Fibroblast of skin of left quadriceps (primary cell): Measurements from ENCODE around the gene EXOC2.

Source experiments
- DNase-seq, 2 experiments: peaks; one replicate each; pipeline ENCODE4 v3.0.0-alpha.2; 2013; ENCODE audit warnings: low read depth in 2 of 2

Gene EXOC2

GRCh38 chr6:466564-466963 lies 226.4 kb downstream of the EXOC2 start:
- DNase-seq: no peak

GRCh38 chr6:465531-466348 lies 227.2 kb downstream of the EXOC2 start:
- DNase-seq: no peak

GRCh38 chr6:456887-457286 lies 236.1 kb downstream of the EXOC2 start:
- no peak for DNase-seq

GRCh38 chr6:456358-456867 lies 236.5 kb downstream of the EXOC2 start:
- no peak for DNase-seq

GRCh38 chr6:455835-456234 lies 237.1 kb downstream of the EXOC2 start:
- DNase-seq: no peak

GRCh38 chr6:455006-455585 lies 237.8 kb downstream of the EXOC2 start:
- DNase-seq: no peak

GRCh38 chr6:454148-454991 lies 238.6 kb downstream of the EXOC2 start:
- DNase-seq: no peak

GRCh38 chr6:453152-453551 lies 239.8 kb downstream of the EXOC2 start:
- DNase-seq: no peak

GRCh38 chr6:452301-453067 lies 240.5 kb downstream of the EXOC2 start:
- DNase-seq: no peak

GRCh38 chr6:451847-452246 lies 241.1 kb downstream of the EXOC2 start:
- DNase-seq: no peak

GRCh38 chr6:451336-451735 lies 241.6 kb downstream of the EXOC2 start:
- no peak for DNase-seq

- DNase-seq: no peak
These were observed 243.2 kb downstream of the EXOC2 start for GRCh38 chr6:449486-450419.

- DNase-seq: no peak
These were observed 243.9 kb downstream of the EXOC2 start for GRCh38 chr6:449057-449430.

GRCh38 chr6:448296-449056 lies 244.5 kb downstream of the EXOC2 start:
- DNase-seq: no peak

GRCh38 chr6:447381-448165 lies 245.4 kb downstream of the EXOC2 start:
- DNase-seq: no peak

- no peak for DNase-seq
These were observed 246.2 kb downstream of the EXOC2 start for GRCh38 chr6:446418-447366.

- DNase-seq: no peak
These were observed 247.1 kb downstream of the EXOC2 start for GRCh38 chr6:445571-446417.
